Peyer's patch (tissue), 4 donors: ENCODE measurements around the gene MIR17HG.
"Not testable (repeated sequence)": the region's sequence is repeated elsewhere in the genome, so short reads cannot be mapped to it uniquely, and the experiment has no call there.

ENCODE experiments used
- CTCF ChIP-seq, 6 experiments: fragments of 450-650 bp in 4 of 6; fragments of 200-600 bp in 2 of 6; sonication (generic) in 1 of 6; IDR thresholded peaks; one replicate each; pipeline ENCODE4 v1.5.1; 2017 to 2019; ENCODE audit warnings: antibody characterized with exemption in 6 of 6, mild to moderate bottlenecking in 3 of 6, moderate library complexity in 1 of 6
- POLR2A ChIP-seq, 2 donors: fragments of 450-650 bp; IDR thresholded peaks; one replicate each; pipeline ENCODE4 v1.5.1; 2017; ENCODE audit warnings: antibody characterized with exemption in 2 of 2, mild to moderate bottlenecking in 2 of 2, moderate library complexity in 2 of 2

DNA sequence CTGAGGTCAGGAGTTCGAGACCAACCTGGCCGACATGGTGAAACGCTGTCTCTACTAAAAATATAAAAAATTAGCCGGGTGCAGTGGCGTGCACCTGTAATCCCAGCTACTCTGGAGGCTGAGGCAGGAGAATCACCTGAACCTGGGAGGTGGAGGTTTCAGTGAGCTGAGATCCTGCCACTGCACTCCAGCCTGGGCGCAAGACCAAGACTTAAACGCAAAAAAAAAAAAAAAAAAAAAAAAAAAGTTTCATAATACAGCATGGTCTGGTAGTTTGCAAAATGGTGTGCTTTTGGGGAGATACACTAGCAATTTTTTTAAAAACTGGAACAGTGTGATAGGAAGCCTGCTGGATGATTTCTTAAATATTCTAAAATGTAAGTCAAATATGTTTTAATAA is 5.4 kb downstream of the MIR17HG start:
- not testable (repeated sequence) for TF ChIP-seq CTCF, POLR2A (IDR thresholded peaks at IDR 0.05)
